Liver (tissue), 3 donors: ENCODE results near the gene TRIM33.

Source experiments
- ATF3 ChIP-seq: IDR thresholded peaks from 2 replicates; pipeline ENCODE4 v1.6.1; 2016; ENCODE audit warnings: antibody characterized with exemption
- CTCF ChIP-seq: fragments of 150-350 bp; IDR thresholded peaks from 2 replicates; pipeline ENCODE4 v1.5.1; 2017; ENCODE audit warnings: improper control_type of control experiment, low read depth, low read length; ENCODE audit not compliant: missing input control
- EGR1 ChIP-seq, 2 donors: IDR thresholded peaks; 2 replicates each; pipeline ENCODE4 v1.6.1; 2016 to 2018; ENCODE audit warnings: antibody characterized with exemption in 2 of 2, low read depth in 2 of 2
- FOXA1 ChIP-seq: IDR thresholded peaks from 2 replicates; pipeline ENCODE4 v1.6.1; 2016; ENCODE audit warnings: antibody characterized with exemption
- GABPA ChIP-seq, 2 donors: IDR thresholded peaks in 1 of 2; conservative IDR thresholded peaks in 1 of 2; 2 replicates each; pipeline ENCODE4 v1.6.1; 2016; ENCODE audit warnings: antibody characterized with exemption in 2 of 2, mild to moderate bottlenecking in 1 of 2, moderate library complexity in 1 of 2
- HNF4A ChIP-seq, 2 donors: conservative IDR thresholded peaks; 2 replicates each; pipeline ENCODE4 v1.6.1; 2016; ENCODE audit warnings: antibody characterized with exemption in 2 of 2, mild to moderate bottlenecking in 2 of 2
- RAD21 ChIP-seq, 2 donors: IDR thresholded peaks; 2 replicates each; pipeline ENCODE4 v1.6.1; 2016; ENCODE audit warnings: antibody characterized with exemption in 2 of 2, mild to moderate bottlenecking in 2 of 2
- RXRA ChIP-seq, 2 donors: IDR thresholded peaks; 2 replicates each; pipeline ENCODE4 v1.6.1; 2017 to 2018; ENCODE audit warnings: antibody characterized with exemption in 2 of 2, mild to moderate bottlenecking in 1 of 2
- SP1 ChIP-seq: IDR thresholded peaks from 2 replicates; pipeline ENCODE4 v1.6.1; 2018; ENCODE audit warnings: antibody characterized with exemption, mild to moderate bottlenecking
- TAF1 ChIP-seq: conservative IDR thresholded peaks from 2 replicates; pipeline ENCODE4 v1.6.1; 2016; ENCODE audit warnings: antibody characterized with exemption, mild to moderate bottlenecking
- YY1 ChIP-seq: IDR thresholded peaks from 2 replicates; pipeline ENCODE4 v1.6.1; 2016; ENCODE audit warnings: antibody characterized with exemption, mild to moderate bottlenecking
- ZBTB33 ChIP-seq: IDR thresholded peaks from 2 replicates; pipeline ENCODE4 v1.6.1; 2016; ENCODE audit warnings: antibody characterized with exemption
- TF ChIP-seq, protein P1 (sequence below): IDR thresholded peaks from 2 replicates; pipeline ENCODE4 v1.6.1; 2016; ENCODE audit warnings: antibody characterized with exemption, mild to moderate bottlenecking
- TF ChIP-seq, protein P2 (sequence below): IDR thresholded peaks from 2 replicates; pipeline ENCODE4 v1.6.1; 2016; ENCODE audit warnings: antibody characterized with exemption
- donor health status: healthy.
- donor health status: healthy.

- TF ChIP-seq, protein P1, sequence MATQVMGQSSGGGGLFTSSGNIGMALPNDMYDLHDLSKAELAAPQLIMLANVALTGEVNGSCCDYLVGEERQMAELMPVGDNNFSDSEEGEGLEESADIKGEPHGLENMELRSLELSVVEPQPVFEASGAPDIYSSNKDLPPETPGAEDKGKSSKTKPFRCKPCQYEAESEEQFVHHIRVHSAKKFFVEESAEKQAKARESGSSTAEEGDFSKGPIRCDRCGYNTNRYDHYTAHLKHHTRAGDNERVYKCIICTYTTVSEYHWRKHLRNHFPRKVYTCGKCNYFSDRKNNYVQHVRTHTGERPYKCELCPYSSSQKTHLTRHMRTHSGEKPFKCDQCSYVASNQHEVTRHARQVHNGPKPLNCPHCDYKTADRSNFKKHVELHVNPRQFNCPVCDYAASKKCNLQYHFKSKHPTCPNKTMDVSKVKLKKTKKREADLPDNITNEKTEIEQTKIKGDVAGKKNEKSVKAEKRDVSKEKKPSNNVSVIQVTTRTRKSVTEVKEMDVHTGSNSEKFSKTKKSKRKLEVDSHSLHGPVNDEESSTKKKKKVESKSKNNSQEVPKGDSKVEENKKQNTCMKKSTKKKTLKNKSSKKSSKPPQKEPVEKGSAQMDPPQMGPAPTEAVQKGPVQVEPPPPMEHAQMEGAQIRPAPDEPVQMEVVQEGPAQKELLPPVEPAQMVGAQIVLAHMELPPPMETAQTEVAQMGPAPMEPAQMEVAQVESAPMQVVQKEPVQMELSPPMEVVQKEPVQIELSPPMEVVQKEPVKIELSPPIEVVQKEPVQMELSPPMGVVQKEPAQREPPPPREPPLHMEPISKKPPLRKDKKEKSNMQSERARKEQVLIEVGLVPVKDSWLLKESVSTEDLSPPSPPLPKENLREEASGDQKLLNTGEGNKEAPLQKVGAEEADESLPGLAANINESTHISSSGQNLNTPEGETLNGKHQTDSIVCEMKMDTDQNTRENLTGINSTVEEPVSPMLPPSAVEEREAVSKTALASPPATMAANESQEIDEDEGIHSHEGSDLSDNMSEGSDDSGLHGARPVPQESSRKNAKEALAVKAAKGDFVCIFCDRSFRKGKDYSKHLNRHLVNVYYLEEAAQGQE, result no peak
- no peak for TF ChIP-seq CTCF
- no peak for TF ChIP-seq RAD21 (IDR thresholded peaks at IDR 0.05)
- TF ChIP-seq GABPA (IDR thresholded peaks at IDR 0.05 in 1 of 2, conservative IDR thresholded peaks at IDR 0.05 in 1 of 2), result no peak
- TF ChIP-seq, protein P2, sequence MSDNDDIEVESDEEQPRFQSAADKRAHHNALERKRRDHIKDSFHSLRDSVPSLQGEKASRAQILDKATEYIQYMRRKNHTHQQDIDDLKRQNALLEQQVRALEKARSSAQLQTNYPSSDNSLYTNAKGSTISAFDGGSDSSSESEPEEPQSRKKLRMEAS, result no peak
- no peak for TF ChIP-seq SP1
- TF ChIP-seq YY1, result no peak
- no peak for TF ChIP-seq FOXA1
- TF ChIP-seq ATF3, result no peak
- TF ChIP-seq TAF1, result no peak
- TF ChIP-seq ZBTB33, result no peak
- no peak for TF ChIP-seq EGR1 (IDR thresholded peaks at IDR 0.05; ENCODE audit: low read depth in 2 of 2)
- no peak for TF ChIP-seq RXRA (IDR thresholded peaks at IDR 0.05)
- no peak for TF ChIP-seq HNF4A (conservative IDR thresholded peaks at IDR 0.05)
Measured at GRCh38 chr1:114495486-114495885, 15.5 kb downstream of the TRIM33 start.
